Nephron (organoid): ENCODE results near the gene LAIR2.

Source experiments
- H3K27ac Mint-ChIP-seq, 3 experiments: 2 replicates each; pipeline ENCODE4 v1.8.0; 2020; ENCODE audit warnings: mixed read lengths in 3 of 3, mild to moderate bottlenecking in 2 of 3, moderate library complexity in 1 of 3
- H3K27me3 Mint-ChIP-seq: 2 replicates; pipeline ENCODE4 v1.8.0; 2021; ENCODE audit warnings: low read depth, mild to moderate bottlenecking, moderate library complexity, mixed read lengths
- H3K36me3 Mint-ChIP-seq: 2 replicates; pipeline ENCODE4 v1.8.0; 2020; ENCODE audit warnings: low read depth, mixed read lengths
- H3K4me1 Mint-ChIP-seq: 2 replicates; pipeline ENCODE4 v1.8.0; 2020; ENCODE audit warnings: mixed read lengths
- H3K4me3 Mint-ChIP-seq, 3 experiments: 2 replicates each; pipeline ENCODE4 v1.8.0; 2020; ENCODE audit warnings: mild to moderate bottlenecking in 3 of 3, mixed read lengths in 3 of 3, moderate library complexity in 2 of 3
- H3K9me3 Mint-ChIP-seq: 2 replicates; pipeline ENCODE4 v1.8.0; 2020; ENCODE audit warnings: mixed read lengths
- TF ChIP-seq, protein P1 (sequence below), 3 experiments: fragments of 200-600 bp; sonication (generic); IDR thresholded peaks; one replicate each; pipeline ENCODE4 v1.5.0; 2021; ENCODE audit warnings: antibody characterized with exemption in 3 of 3; ENCODE audit not compliant: unreplicated experiment in 3 of 3

Gene LAIR2

GRCh38 chr19:54456423-54457373 is 45.9 kb upstream of the LAIR2 start:
- Mint-ChIP-seq H3K27me3 (no peaks in the 10 kb centered on the region), H3K4me1 (peaks cover 17% of the 10 kb centered on the region), H3K9me3 (no peaks in the 10 kb centered on the region), H3K36me3 (peaks cover 61% of the 10 kb centered on the region), H3K4me3 (no peak overlapping the region), H3K27ac (no peak overlapping the region)
- TF ChIP-seq, protein P1, sequence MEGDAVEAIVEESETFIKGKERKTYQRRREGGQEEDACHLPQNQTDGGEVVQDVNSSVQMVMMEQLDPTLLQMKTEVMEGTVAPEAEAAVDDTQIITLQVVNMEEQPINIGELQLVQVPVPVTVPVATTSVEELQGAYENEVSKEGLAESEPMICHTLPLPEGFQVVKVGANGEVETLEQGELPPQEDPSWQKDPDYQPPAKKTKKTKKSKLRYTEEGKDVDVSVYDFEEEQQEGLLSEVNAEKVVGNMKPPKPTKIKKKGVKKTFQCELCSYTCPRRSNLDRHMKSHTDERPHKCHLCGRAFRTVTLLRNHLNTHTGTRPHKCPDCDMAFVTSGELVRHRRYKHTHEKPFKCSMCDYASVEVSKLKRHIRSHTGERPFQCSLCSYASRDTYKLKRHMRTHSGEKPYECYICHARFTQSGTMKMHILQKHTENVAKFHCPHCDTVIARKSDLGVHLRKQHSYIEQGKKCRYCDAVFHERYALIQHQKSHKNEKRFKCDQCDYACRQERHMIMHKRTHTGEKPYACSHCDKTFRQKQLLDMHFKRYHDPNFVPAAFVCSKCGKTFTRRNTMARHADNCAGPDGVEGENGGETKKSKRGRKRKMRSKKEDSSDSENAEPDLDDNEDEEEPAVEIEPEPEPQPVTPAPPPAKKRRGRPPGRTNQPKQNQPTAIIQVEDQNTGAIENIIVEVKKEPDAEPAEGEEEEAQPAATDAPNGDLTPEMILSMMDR (IDR thresholded peaks at IDR 0.05; ENCODE audit: unreplicated experiment in 3 of 3), result no peak

DNA sequence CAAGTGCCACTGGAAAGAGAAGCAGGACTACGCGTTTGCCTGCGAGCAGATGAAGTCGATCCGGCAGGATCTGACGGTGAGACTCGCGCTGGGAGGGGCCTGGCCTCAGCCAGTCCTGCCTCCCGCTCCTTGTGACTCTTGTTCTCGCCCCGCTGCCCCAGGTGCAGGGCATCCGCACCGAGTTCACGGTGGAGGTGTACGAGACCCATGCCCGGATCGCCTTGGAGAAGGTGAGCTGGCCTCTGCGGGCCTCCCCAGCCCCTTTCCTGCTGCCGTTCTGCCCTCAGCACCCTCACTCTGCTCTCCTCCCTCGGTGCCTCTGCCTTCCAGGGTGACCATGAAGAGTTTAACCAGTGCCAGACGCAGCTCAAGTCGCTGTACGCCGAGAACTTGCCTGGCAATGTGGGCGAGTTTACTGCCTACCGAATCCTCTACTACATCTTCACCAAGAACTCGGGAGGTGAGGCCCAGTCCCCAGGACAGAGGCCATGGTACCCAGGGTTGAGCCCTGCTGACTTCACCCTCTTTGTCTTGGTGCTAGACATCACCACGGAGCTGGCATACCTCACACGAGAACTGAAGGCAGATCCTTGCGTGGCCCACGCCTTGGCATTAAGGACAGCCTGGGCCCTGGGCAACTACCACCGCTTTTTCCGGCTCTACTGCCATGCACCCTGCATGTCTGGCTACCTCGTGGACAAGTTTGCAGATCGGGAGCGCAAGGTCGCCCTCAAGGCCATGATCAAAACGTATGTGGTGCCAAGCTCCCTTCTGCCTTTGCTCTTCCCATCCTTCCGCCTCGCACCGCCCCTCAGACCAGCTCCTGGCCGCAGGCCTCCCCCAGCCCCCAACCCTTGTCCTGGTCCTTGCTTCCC is 44.6 kb upstream of the LAIR2 start:
- Mint-ChIP-seq H3K4me3 (no peak overlapping the region), H3K27me3 (no peaks in the 10 kb centered on the region), H3K36me3 (peaks cover 53% of the 10 kb centered on the region), H3K27ac (peak overlapping the region in 1 of 3 experiments; percentile 26), H3K4me1 (peaks cover 21% of the 10 kb centered on the region), H3K9me3 (no peaks in the 10 kb centered on the region)
- TF ChIP-seq, protein P1 (IDR thresholded peaks at IDR 0.05; ENCODE audit: unreplicated experiment in 3 of 3), result no peak

DNA sequence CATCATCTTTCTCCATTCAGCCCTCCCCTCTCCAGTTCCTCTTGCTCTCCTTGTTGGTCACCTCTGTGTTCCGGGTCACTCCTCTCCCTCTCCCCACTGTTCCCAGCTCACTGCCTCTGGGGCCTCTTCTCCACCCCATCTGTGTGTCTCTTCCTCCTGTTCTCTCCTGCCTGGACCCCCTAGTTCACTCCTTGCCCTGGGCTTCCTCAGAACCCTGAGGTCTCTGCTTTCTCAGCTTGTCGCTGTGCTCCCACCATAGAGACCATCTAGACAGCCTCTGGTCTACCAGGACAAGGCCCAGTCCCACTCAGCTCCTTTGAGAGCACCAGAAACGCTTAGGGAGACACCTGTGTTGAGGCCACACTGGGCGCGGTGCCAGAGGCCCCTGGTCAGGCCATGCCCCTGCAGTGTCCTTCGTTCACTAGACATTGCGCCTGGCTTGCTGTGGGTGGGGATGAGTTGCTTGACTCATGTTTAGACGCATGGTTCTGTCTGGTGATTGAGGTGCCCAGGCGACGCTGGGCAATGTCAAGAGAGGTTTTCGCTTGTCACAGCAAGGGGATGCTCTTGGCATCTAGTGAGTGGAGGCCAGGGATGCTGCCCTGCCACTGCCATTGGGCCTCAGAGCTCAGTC is 43.9 kb upstream of the LAIR2 start:
- H3K27ac Mint-ChIP-seq, result peak overlapping the region; percentile 45 to 58 (median 56)
- H3K4me1 Mint-ChIP-seq, result peaks cover 24% of the 10 kb centered on the region
- no peaks in the 10 kb centered on the region for H3K27me3 Mint-ChIP-seq
- no peaks in the 10 kb centered on the region for H3K9me3 Mint-ChIP-seq
- peaks cover 45% of the 10 kb centered on the region for H3K36me3 Mint-ChIP-seq
- TF ChIP-seq, protein P1 (IDR thresholded peaks at IDR 0.05; ENCODE audit: unreplicated experiment in 3 of 3), result no peak
- peak overlapping the region; percentile 37 to 73 (median 57) for H3K4me3 Mint-ChIP-seq

DNA sequence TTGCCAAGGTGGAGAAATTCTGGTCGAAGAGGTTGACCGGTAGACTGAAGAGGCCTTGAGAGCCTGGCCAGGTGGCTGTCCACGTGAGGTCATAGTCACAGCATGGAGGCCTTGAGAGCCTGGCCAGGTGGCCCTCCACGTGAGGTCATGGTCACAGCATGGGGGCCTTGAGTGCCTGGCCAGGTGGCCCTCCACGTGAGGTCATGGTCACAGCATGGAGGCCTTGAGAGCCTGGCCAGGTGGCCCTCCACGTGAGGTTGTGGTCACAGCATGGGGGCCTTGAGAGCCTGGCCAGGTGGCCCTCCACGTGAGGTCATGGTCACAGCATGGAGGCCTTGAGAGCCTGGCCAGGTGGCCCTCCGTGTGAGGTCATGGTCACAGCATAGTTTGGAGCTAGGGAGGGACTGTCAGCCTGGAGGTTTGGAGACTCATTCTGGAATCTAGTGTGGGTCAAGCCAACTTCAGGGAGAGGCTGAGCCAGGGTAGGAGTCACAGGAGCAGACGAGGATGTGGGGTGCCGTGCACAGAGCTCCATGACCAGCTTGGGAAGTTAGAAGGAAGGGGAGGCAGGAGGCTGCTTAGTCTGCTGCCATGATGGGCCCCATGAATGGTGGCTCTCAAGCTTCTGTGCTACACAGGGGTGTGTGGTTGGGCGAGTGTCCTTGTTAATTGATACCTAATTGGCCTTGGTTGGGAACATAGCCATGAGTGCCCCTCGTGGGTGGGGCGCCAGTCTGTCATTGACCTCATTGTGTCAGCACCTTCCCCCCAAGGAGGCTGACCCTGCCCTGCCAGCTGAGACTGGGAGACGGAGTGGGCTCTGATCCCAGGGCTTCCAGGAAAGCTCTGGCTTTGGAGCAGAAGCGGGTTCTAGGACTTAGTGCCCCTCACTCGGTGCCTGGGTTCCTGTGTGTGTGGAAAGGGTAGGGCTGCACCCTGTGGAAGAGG is 43.1 kb upstream of the LAIR2 start:
- TF ChIP-seq, protein P1 (IDR thresholded peaks at IDR 0.05; ENCODE audit: unreplicated experiment in 3 of 3), result no peak
- Mint-ChIP-seq H3K36me3 (peaks cover 42% of the 10 kb centered on the region), H3K9me3 (no peaks in the 10 kb centered on the region)

More for the DNA sequence above, 43.1 kb upstream of the LAIR2 start:
- no peaks in the 10 kb centered on the region for H3K27me3 Mint-ChIP-seq
- H3K27ac Mint-ChIP-seq, result peak overlapping the region; percentile 45 to 72 (median 58)
- peak overlapping the region; percentile 40 to 73 (median 57) for H3K4me3 Mint-ChIP-seq
- peaks cover 31% of the 10 kb centered on the region for H3K4me1 Mint-ChIP-seq
